ENCODE data around the gene PRAMEF12. TPM values are rescaled to one million over a fixed set of nuclear protein-coding genes. Genes with fewer than 3 reads are reported as not detected.
"Not testable (repeated sequence)": the region's sequence is repeated elsewhere in the genome, so short reads cannot be mapped to it uniquely, and the experiment has no call there.

The PRAMEF12 gene
- total RNA-seq, 4 donors from 2014 or later, result not detected

- DNase-seq (ENCODE audit: extremely low spot score), result no peak
- H3K27ac ChIP-seq (replicated peaks in 1 of 4), result no peak overlapping the region
- intact Hi-C loops (cut with DNase I), result no loop called here
- H3K36me3 ChIP-seq, result no peaks in the 10 kb centered on the region
- H3K9me3 ChIP-seq, result peaks cover 0 to 8% (median 0%) of the 10 kb centered on the region in 4 donors
- TF ChIP-seq CTCF (IDR thresholded peaks at IDR 0.05), result no peak
- no peak for TF ChIP-seq EP300 (IDR thresholded peaks at IDR 0.05)
- TF ChIP-seq POLR2AphosphoS5 (IDR thresholded peaks at IDR 0.05), result no peak
- TF ChIP-seq POLR2A (IDR thresholded peaks at IDR 0.05; ENCODE audit: low read depth), result no peak
- WGBS, result 58% methylated on average over 2 of the region's 2 CpGs
- no peaks in the 10 kb centered on the region for H3K4me1 ChIP-seq
- no peak overlapping the region for H3K4me3 ChIP-seq
- peaks cover 0 to 6% (median 0%) of the 10 kb centered on the region in 4 donors for H3K27me3 ChIP-seq
Measured at GRCh38 chr1:12811409-12811784, 37.9 kb downstream of the PRAMEF12 start.

- intact Hi-C loops (cut with DNase I); H3K4me3 ChIP-seq; H3K4me1 ChIP-seq; H3K36me3 ChIP-seq; H3K27ac ChIP-seq (replicated peaks in 1 of 4); DNase-seq (ENCODE audit: extremely low spot score); H3K9me3 ChIP-seq; H3K27me3 ChIP-seq: not testable (repeated sequence)
- WGBS, result no CpG with 5 or more reads among the region's 6 CpGs
Measured at GRCh38 chr1:12819061-12819460, 45.5 kb downstream of the PRAMEF12 start.

Other genes with a start within 250 kb of the PRAMEF12 start
- gene DHRS3, start 155.5 kb upstream of the PRAMEF12 start, total RNA-seq, result 100 to 1,000 TPM; 130 to 237 (median 200) TPM
- gene AADACL4, start 129.7 kb upstream of the PRAMEF12 start, total RNA-seq, result not detected
- gene AADACL3, start 57.6 kb upstream of the PRAMEF12 start, total RNA-seq, result not detected
- gene CFAP107, start 27.5 kb upstream of the PRAMEF12 start, total RNA-seq, result not detected
- not detected for gene PRAMEF1, start 17.7 kb downstream of the PRAMEF12 start, total RNA-seq
- not detected for gene PRAMEF11, start 57.7 kb downstream of the PRAMEF12 start, total RNA-seq
- gene HNRNPCL1, start 75.0 kb downstream of the PRAMEF12 start, total RNA-seq, result not detected
- gene PRAMEF2, start 83.3 kb downstream of the PRAMEF12 start, total RNA-seq, result not detected
- gene PRAMEF4, start 112.5 kb downstream of the PRAMEF12 start, total RNA-seq, result not detected
- not detected for gene PRAMEF10, start 124.5 kb downstream of the PRAMEF12 start, total RNA-seq
- not detected for gene PRAMEF7, start 142.9 kb downstream of the PRAMEF12 start, total RNA-seq
- not detected for gene PRAMEF6, start 173.8 kb downstream of the PRAMEF12 start, total RNA-seq